HG03442 (cell line): Measurements from ENCODE around the gene NTM.
"Not testable (repeated sequence)": the region's sequence is repeated elsewhere in the genome, so short reads cannot be mapped to it uniquely, and the experiment has no call there.

ENCODE experiments used
- ATAC-seq: cut with Tn5 transposase; IDR thresholded peaks from one replicate; pipeline ENCODE4 v1.9.1; 2021; ENCODE audit warnings: mild to moderate bottlenecking, moderate library complexity; ENCODE audit not compliant: unreplicated experiment

NTM gene

DNA sequence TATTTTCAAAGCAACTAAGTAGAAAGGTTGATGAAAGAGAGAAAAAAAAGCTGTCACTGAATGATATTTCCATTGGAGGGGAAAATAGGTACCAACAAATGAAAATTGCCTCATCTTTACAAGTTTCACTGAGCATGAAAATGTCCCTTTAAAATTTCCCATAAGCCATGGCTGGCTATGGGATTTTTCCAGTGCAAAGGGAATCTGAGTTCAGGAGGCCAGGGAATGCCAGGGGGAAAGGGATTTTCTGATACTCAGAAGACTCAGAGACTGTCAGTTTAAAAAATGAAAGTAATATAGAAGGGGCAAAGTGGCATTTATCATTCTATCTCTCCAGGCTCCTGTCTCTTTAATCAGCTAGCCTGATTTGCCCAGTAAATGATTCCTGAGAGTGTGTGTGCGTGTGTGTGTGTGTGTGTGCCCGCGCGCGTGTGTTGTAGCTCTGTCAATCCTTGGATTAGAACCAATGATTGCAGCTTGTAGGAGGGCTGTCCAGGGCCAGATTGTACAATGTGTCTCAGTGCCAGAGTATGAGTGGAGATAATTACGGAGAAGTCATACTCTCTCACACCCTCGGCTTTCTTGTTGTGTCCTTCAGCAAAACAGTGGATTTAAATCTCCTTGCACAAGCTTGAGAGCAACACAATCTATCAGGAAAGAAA is at the start of gene NTM:
Gene NTM (plus strand): TSS at position 526 of the 662 bp plus-strand sequence.
- no peak for ATAC-seq

DNA sequence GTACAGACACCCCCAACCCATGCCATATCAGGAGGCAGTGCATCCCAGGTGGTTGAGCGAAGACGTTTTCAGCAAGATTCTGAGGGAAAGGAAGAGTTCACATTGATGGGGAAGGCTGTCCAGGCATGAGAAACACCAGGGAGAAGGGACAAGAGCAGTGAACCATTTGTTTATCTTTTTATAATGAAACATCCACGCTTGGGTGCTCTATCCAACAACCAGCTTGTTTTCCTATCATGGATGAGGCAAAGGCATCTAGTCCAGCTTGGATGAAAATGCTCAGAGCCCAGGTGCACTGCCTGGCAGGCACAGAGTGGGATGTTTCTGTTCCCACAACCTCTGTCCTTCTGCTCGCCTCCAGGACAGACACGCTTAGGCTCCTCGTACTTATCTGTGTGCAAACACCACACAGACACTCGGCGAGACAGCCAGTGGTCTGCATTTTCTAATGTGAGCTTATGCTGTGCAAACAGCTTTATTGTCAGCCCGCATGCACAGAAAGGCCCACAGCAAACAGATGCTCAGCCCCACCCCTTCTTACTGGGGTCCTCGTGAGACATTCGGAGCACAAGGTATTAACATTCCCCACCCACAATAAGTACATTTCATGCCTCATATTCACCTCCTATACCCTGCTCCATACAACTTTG is 45.4 kb upstream of the NTM start:
- ATAC-seq, result no peak

GRCh38 chr11:131326829-131327228 is 43.6 kb upstream of the NTM start:
- ATAC-seq, result no peak

- no peak for ATAC-seq
Measured at GRCh38 chr11:131327421-131327820, 43.0 kb upstream of the NTM start.

DNA sequence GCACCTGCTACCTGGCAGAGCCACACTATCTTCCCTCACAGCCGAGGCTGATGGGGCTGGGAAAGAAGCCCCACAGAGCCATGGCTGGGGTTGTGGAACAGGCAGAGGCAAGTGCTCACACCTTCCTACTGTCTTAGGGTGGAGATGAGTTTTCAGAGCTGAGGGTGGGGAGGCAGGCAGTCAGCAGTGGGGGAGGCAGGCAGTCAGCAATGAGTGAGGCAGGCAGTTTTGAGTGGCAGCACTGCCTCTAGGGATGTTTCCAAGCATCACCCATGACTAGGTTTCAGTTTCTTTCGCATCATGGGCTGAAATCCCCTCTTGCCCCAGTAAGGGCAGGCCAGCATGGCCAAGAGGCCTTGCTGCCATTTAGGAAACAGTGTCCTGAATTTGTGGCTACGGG is 41.6 kb upstream of the NTM start:
- no peak for ATAC-seq

- no peak for ATAC-seq
Measured at GRCh38 chr11:131331010-131331409, 39.4 kb upstream of the NTM start.

GRCh38 chr11:131331546-131331945 is 38.9 kb upstream of the NTM start:
- no peak for ATAC-seq

- no peak for ATAC-seq
Measured at GRCh38 chr11:131334601-131335000, 35.8 kb upstream of the NTM start.

DNA sequence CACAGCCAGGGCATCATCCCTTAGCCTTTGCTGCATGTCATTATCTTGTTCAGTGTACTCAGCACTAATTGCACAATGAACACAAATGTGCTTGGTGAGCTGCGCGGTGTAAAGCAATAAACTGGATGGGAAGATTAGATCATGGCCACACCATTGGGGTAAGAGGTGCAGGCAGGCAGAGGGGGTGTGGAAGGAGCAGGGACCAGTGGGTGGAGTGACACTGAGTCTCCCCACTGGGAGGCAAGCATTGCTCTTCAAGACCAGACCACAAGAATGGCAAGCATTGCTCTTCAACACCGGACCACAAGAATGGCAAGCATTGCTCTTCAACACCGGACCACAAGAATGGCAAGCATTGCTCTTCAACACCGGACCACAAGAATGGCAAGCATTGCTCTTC is 28.5 kb upstream of the NTM start:
- not testable (repeated sequence) for ATAC-seq

DNA sequence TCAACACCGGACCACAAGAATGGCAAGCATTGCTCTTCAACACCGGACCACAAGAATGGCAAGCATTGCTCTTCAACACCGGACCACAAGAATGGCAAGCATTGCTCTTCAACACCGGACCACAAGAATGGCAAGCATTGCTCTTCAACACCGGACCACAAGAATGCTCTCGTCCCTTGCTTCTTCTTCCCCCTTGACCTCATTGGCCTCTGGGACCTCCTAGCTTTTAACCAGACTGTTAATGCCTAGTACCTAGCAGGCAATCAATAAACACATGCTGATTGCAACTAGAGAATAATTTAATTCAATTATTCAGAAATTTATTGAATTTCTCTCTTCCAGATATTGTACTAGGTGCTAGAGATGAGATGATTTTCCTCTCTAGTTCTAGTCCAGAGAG is 28.0 kb upstream of the NTM start:
- not testable (repeated sequence) for ATAC-seq

- ATAC-seq, result no peak
Measured at GRCh38 chr11:131345406-131345805, 25.0 kb upstream of the NTM start.

DNA sequence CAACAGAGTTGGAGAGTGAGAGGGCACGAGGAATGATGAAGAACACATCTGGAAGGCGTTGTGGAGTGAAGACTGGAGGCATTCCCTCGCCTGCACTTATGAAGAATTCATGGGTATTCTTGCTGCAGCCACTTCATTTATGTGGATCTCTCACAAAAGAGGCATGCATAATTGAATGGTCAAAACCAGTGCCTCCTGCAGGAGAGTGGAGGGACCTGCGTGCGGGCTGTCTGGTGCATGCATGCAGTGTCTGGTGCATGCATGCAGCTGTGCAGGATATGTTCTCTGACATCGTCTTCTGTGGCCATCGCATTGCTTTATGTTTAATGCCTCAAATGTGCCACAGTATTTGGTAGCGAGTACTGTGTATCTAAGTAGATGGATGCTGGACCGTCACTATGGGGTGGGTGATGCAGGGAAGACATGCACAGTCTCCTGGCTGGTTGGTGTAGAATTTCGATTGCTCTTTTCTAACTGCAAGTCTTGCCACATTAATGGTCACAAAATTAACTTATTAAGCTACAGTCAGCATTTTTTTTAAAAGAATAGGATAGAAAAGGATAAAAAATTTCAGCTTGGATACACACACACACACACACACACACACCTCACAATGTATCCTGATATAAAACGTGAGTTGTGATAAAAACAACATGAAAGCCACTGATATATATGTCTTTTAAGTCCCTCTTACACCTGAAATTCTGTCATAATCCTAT is 20.9 kb upstream of the NTM start:
- ATAC-seq, result no peak

- no peak for ATAC-seq
Measured at GRCh38 chr11:131350872-131351271, 19.5 kb upstream of the NTM start.

DNA sequence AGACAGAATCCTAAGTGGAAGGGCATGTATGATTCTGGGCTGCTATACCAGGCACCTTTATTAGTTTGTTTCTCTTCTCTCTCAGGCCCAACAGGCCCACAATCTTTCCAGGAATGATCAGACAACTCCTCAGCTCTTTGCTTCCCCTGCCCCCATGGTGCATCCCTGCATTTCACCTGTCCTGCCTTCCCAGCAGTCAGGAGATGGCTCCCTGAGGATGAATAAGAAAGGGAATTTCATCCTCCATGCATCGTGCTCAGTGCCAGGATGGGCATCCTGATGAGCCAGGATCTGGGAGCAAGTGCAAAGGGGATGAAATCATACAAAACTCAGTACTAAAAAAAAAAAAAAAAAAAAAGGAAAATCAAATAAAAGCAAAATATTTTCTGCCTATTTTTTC is 18.6 kb upstream of the NTM start:
- no peak for ATAC-seq

GRCh38 chr11:131353766-131354165 is 16.6 kb upstream of the NTM start:
- ATAC-seq, result no peak

- ATAC-seq, result no peak
Measured at GRCh38 chr11:131354251-131354701, 16.1 kb upstream of the NTM start.

DNA sequence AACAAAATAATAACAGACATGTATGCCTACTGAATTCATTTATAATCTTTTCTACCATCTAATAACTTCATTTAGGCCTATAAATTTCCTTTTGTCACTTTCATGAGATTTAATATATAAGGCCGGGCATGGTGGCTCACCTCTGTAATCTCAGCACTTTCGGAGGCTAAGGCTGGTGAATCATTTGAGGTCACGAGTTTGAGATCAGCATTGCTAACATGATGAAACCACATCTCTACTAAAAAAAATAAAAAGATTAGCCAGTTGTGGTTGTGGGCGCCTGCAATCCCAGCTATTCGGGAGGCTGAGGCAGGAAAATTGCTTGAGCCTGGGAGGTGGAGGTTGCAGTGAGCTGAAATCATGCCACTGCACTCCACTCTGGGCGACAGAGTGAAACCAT is 14.2 kb upstream of the NTM start:
- no peak for ATAC-seq

DNA sequence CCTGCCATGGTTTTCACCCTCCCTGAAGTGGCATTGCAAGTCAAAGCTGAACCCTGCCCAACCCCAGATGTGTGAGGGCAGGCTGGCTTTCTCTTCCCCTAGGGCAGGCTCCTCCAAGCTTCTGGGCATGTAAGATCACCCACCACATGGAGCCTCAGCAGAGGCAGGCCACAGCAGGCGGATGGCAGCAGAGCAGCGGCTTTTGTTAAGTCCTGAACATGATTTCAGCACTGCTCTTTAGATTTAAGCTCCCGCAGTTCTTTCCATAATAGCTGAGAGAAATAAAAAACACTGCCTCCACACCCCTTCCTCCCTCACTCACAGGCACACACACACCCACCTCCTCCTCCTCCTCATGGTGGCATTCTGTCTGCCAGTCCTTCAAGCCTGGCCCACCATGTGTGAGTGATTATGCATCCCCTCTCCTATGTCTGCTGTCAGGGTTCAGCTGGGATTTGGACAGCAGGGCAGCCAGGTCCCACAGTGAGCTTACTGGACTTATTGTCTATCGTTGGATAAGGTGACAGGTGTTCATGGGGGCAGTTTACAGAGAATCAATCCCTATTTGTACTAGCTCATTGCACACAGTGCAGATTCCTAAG is 5.0 kb upstream of the NTM start:
- ATAC-seq, result no peak

- no peak for ATAC-seq
Measured at GRCh38 chr11:131370901-131371790, 731 bp downstream of the NTM start.

DNA sequence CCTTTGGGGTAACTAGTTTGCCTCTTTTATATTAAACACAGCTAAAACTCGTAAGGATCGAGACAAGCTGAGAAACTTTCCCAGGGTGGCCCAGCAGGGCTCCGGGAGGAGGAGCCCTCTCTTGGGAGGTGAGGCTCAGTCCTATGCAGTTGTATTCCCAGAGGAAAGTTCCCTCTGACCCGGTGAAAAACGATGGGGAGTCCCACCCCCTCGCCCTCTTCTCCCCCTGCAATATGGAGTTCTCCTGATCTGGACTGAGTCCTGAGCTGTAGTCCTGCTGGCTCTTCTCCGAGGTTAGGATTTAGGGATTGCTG is 1.3 kb downstream of the NTM start:
- no peak for ATAC-seq
